ENCODE data around the gene NUP205.

Gene NUP205

GRCh38 chr7:135697276-135698049 is 139.7 kb downstream of the NUP205 start:
- Mint-ChIP-seq H3K4me3 (no peak overlapping the region), H3K4me1 (ENCODE audit: low read depth) (peaks cover 10% of the 10 kb centered on the region), H3K27me3 (no peaks in the 10 kb centered on the region), H3K9me3 (no peaks in the 10 kb centered on the region), H3K27ac (no peak overlapping the region), H3K36me3 (ENCODE audit: low read depth) (peaks cover 15% of the 10 kb centered on the region)
- intact Hi-C loops (cut with micrococcal nuclease) = no loop called here

Measured in dendritic cell treated with granulocyte-macrophage colony-stimulating factor and Interleukin-4, amounts not matched to agents 40 ng/mL and 50 ng/mL, for 4 days (primary cell).